Raji (cell line): ENCODE results near the gene SH2B3.

Experiments
- POLR2A ChIP-seq: IDR thresholded peaks from 2 replicates; pipeline ENCODE4 v1.6.1; 2011; ENCODE audit warnings: low read depth, low read length, control low read depth; ENCODE audit not compliant: insufficient read depth

The SH2B3 gene

GRCh38 chr12:111405859-111406473 is at the start of gene SH2B3:
SH2B3 (plus strand) TSS chr12:111405923; CDS start chr12:111418146, 12,223 bp downstream.
- peak; percentile 41; the same call in 1 of the 2 replicates for TF ChIP-seq POLR2A

GRCh38 chr12:111359231-111359913 is 46.4 kb upstream of the SH2B3 start:
- TF ChIP-seq POLR2A, result no peak

GRCh38 chr12:111359914-111360276 is 45.8 kb upstream of the SH2B3 start:
- TF ChIP-seq POLR2A, result no peak

- no peak for TF ChIP-seq POLR2A
These were observed 45.3 kb upstream of the SH2B3 start for GRCh38 chr12:111360325-111360930.

GRCh38 chr12:111361073-111361716 is 44.5 kb upstream of the SH2B3 start:
- no peak for TF ChIP-seq POLR2A

- no peak for TF ChIP-seq POLR2A
These were observed 43.8 kb upstream of the SH2B3 start for GRCh38 chr12:111361717-111362576.

GRCh38 chr12:111362687-111363475 is 42.8 kb upstream of the SH2B3 start:
- no peak for TF ChIP-seq POLR2A

- no peak for TF ChIP-seq POLR2A
These were observed 42.1 kb upstream of the SH2B3 start for GRCh38 chr12:111363578-111363977.

- TF ChIP-seq POLR2A, result no peak
These were observed 39.6 kb upstream of the SH2B3 start for GRCh38 chr12:111366075-111366474.

- TF ChIP-seq POLR2A, result no peak
These were observed 39.1 kb upstream of the SH2B3 start for GRCh38 chr12:111366583-111366982.

GRCh38 chr12:111367661-111368221 is 38.0 kb upstream of the SH2B3 start:
- TF ChIP-seq POLR2A, result no peak

GRCh38 chr12:111368291-111368787 is 37.4 kb upstream of the SH2B3 start:
- TF ChIP-seq POLR2A, result no peak

- peak; percentile 52 for TF ChIP-seq POLR2A
These were observed 36.8 kb upstream of the SH2B3 start, which contains the start of gene PHETA1 for GRCh38 chr12:111368788-111369495. PHETA1 (minus strand) TSS chr12:111369095; CDS start chr12:111363427, 5,668 bp downstream.
